Stomach smooth muscle (tissue), 2 donors: ENCODE measurements around the gene ANKH.
A peak's percentile ranks its signal among the peaks of the same experiment; 100 is the strongest.

ENCODE experiments used
- H3K27ac ChIP-seq: one replicate; pipeline ENCODE4 v1.7.0; 2013; ENCODE audit warnings: mild to moderate bottlenecking, low read length, inconsistent platforms
- H3K27me3 ChIP-seq, 2 donors: one replicate each; pipeline ENCODE4 v1.7.0; 2013; ENCODE audit warnings: low read length in 2 of 2; ENCODE audit not compliant: insufficient read depth in 2 of 2, control insufficient read depth in 1 of 2
- H3K36me3 ChIP-seq, 2 donors: one replicate each; pipeline ENCODE4 v1.7.0; 2013; ENCODE audit warnings: low read length in 2 of 2; ENCODE audit not compliant: control insufficient read depth in 2 of 2, insufficient read depth in 2 of 2
- H3K4me1 ChIP-seq: one replicate; pipeline ENCODE4 v1.7.0; 2013; ENCODE audit warnings: low read length; ENCODE audit not compliant: control insufficient read depth, insufficient read depth
- H3K4me3 ChIP-seq, 2 donors: one replicate each; pipeline ENCODE4 v1.7.0; 2013; ENCODE audit warnings: low read length in 2 of 2
- H3K9ac ChIP-seq, 2 donors: one replicate each; pipeline ENCODE4 v1.7.0; 2013; ENCODE audit warnings: low read length in 2 of 2, mild to moderate bottlenecking in 1 of 2
- H3K9me3 ChIP-seq, 2 donors: one replicate each; pipeline ENCODE4 v1.7.0; 2013; ENCODE audit warnings: low read length in 2 of 2; ENCODE audit not compliant: control insufficient read depth in 2 of 2
- donor health status: healthy.
- donor health status: Pancreatic carcinoma.

Gene ANKH

GRCh38 chr5:14685757-14686156, 185.8 kb downstream of the ANKH start:
- Histone ChIP-seq H3K27me3 (no peaks in the 10 kb centered on the region), H3K4me3 (no peak overlapping the region), H3K4me1 (peaks cover 12% of the 10 kb centered on the region), H3K27ac (no peak overlapping the region), H3K9ac (peak overlapping the region in 1 of 2 donors; percentile 36), H3K9me3 (peaks cover 0 to 7% of the 10 kb centered on the region in 2 donors), H3K36me3 (peaks cover 31 to 40% of the 10 kb centered on the region in 2 donors)

DNA sequence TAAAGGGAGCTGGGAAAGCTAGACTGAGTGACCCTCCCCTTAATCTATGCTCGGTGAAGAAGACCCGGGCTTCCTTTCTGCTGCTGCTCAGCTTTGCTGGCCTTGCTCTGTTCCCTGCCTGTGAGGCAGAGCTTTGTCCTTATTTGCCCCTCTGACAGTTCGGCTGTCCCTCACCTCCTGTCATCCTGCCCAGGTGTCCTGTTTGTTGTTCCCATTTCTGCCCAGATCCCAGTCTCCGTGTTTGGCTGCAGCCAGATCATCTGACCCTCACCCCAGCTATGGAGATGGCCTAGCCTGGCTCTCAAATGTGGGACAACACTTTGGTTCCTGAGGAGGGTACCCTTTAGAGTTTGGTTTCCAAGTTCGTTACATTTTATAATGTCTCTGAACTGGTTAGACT, 186.8 kb downstream of the ANKH start:
- Histone ChIP-seq H3K9ac (no peak overlapping the region), H3K4me3 (no peak overlapping the region), H3K9me3 (no peaks in the 10 kb centered on the region), H3K27ac (peak overlapping the region; percentile 25), H3K4me1 (peaks cover 12% of the 10 kb centered on the region), H3K36me3 (peaks cover 26 to 36% of the 10 kb centered on the region in 2 donors), H3K27me3 (no peaks in the 10 kb centered on the region)

- no peak overlapping the region for H3K9ac ChIP-seq
- H3K4me3 ChIP-seq, result no peak overlapping the region
- peaks cover 26 to 36% of the 10 kb centered on the region in 2 donors for H3K36me3 ChIP-seq
- no peaks in the 10 kb centered on the region for H3K9me3 ChIP-seq
- no peaks in the 10 kb centered on the region for H3K27me3 ChIP-seq
- H3K4me1 ChIP-seq, result peaks cover 12% of the 10 kb centered on the region
- H3K27ac ChIP-seq, result peak overlapping the region; percentile 25
These were observed 187.6 kb downstream of the ANKH start for GRCh38 chr5:14683906-14684455.

DNA sequence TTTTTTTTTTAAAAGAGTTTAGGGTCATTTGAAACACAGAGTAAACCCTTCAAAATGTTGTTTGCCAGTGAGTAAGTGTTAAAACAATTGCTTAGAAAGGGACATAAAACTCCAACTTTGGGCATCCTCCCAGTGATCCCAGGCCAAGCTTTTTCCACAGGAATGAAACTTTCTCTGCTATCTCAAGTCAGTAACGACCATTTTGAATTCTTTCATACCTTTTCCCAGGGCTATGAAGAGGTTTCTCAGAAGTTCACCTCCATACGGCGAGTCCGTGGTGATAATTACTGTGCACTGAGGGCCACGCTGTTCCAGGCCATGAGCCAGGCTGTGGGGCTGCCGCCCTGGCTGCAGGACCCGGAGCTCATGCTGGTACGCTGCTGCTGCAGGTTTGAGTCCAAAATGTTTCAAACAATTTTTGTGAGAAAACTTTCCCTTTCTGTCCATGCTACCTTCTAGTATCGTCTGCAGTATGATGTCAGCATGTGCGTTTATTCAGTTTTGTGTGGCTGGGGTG, 190.3 kb downstream of the ANKH start:
- Histone ChIP-seq H3K9me3 (no peaks in the 10 kb centered on the region), H3K27ac (no peak overlapping the region), H3K4me1 (peaks cover 15% of the 10 kb centered on the region), H3K4me3 (no peak overlapping the region), H3K36me3 (peaks cover 22 to 28% of the 10 kb centered on the region in 2 donors), H3K27me3 (no peaks in the 10 kb centered on the region), H3K9ac (no peak overlapping the region)

- peaks cover 9% of the 10 kb centered on the region for H3K4me1 ChIP-seq
- no peaks in the 10 kb centered on the region for H3K9me3 ChIP-seq
- no peak overlapping the region for H3K27ac ChIP-seq
- peaks cover 19 to 26% of the 10 kb centered on the region in 2 donors for H3K36me3 ChIP-seq
- H3K9ac ChIP-seq, result no peak overlapping the region
- H3K27me3 ChIP-seq, result no peaks in the 10 kb centered on the region
- H3K4me3 ChIP-seq, result no peak overlapping the region
These were observed 192.0 kb downstream of the ANKH start for GRCh38 chr5:14679595-14679994.

GRCh38 chr5:14678773-14679334, 192.7 kb downstream of the ANKH start:
- no peak overlapping the region for H3K4me3 ChIP-seq
- H3K36me3 ChIP-seq, result peaks cover 19 to 26% of the 10 kb centered on the region in 2 donors
- H3K27me3 ChIP-seq, result no peaks in the 10 kb centered on the region
- H3K9ac ChIP-seq, result no peak overlapping the region
- no peak overlapping the region for H3K27ac ChIP-seq
- H3K9me3 ChIP-seq, result no peaks in the 10 kb centered on the region
- H3K4me1 ChIP-seq, result peaks cover 4% of the 10 kb centered on the region

DNA sequence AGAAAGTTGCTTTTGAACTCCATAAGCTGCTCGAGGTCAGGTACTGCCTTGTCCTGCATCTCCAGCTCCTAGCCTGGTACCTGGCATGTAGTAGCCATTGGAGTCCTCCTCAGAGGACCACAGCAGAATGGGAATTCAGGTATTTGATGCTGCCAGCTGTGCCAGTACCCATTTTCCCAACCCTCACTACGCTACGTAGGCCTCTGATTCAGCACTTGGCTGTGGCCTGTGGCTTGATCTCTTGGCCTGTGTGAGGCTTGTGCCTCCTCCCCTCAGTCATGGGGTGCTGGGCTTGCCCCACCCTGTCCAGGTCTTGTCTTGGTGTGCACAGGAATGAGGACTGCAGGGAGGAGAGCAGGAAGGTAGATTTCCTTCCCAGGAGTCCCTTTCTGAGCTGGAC, 195.3 kb downstream of the ANKH start:
- H3K4me3 ChIP-seq, result no peak overlapping the region

DNA sequence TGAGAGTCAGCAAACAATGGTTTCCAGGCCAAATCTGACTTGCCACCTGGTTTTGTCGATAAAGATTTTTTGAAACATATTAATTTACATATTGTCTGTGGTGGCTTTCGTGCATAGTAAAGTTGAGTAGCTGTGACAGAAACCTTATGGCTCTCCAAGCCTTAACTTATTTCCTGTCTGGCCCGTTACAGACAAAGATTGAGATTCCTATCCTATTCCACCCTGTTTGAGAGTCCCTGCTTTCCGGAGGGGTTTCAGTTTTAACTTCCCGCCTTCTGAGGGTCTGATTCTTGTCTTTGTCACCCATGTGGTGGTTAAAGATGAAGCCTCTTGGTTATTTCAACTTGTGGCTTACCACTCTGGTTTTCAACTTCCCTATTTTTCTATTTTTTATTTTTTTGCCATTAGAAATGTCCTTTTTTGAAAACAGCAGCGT, 195.7 kb downstream of the ANKH start:
- H3K4me1 ChIP-seq, result peaks cover 9% of the 10 kb centered on the region
- H3K27me3 ChIP-seq, result no peaks in the 10 kb centered on the region
- no peaks in the 10 kb centered on the region for H3K9me3 ChIP-seq
- peaks cover 5 to 14% of the 10 kb centered on the region in 2 donors for H3K36me3 ChIP-seq
- H3K9ac ChIP-seq, result no peak overlapping the region
- no peak overlapping the region for H3K27ac ChIP-seq
- H3K4me3 ChIP-seq, result no peak overlapping the region

More for the DNA sequence above, 195.3 kb downstream of the ANKH start:
- H3K27ac ChIP-seq, result no peak overlapping the region
- H3K9me3 ChIP-seq, result no peaks in the 10 kb centered on the region
- no peak overlapping the region for H3K9ac ChIP-seq
- H3K36me3 ChIP-seq, result peaks cover 7 to 15% of the 10 kb centered on the region in 2 donors
- H3K27me3 ChIP-seq, result no peaks in the 10 kb centered on the region
- peaks cover 9% of the 10 kb centered on the region for H3K4me1 ChIP-seq

DNA sequence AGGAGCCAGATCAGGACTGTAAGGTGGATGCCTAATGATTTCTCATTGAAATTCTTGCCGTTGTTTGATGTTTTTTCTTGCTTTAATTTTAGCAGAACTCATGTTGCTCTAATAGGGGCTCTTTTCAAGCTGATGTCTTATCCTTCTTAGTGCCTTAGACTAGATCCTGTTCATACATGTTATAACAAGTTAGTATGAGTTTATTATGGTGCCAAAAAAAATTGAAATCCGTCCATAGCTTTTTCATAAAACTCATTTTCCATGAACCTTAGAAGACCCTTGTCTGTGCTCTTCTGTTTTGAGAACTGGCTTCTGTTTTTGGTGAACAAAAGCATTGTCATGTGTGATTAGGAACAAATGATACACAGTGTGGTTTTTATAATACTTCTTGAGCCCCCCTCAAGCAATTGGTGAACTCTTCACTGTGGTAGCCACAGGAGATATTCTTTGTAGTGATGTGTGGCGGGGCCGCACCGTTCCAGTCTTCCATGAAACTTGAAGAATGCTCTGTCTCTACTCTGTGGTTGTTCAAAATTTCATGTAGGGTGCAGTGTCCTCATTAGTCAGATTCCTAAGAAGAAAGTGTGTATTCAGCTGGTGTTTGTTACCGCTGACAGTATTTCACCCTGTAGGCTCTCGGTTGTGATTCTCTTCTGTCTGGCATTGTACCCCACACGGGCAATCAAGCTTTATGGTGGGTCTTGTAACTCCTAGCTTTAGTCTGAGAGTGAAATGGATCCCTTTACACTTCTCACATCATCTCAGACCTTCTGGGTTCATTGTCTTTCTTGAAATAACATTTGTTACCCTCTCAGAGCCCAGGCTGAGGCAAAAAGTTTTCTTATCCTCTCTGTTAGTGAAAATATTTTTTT, 196.4 kb downstream of the ANKH start:
- H3K36me3 ChIP-seq, result peaks cover 2 to 7% of the 10 kb centered on the region in 2 donors
- H3K4me1 ChIP-seq, result peaks cover 9% of the 10 kb centered on the region
- H3K9ac ChIP-seq, result no peak overlapping the region
- H3K27me3 ChIP-seq, result no peaks in the 10 kb centered on the region
- no peaks in the 10 kb centered on the region for H3K9me3 ChIP-seq
- H3K27ac ChIP-seq, result no peak overlapping the region
- H3K4me3 ChIP-seq, result no peak overlapping the region

- Histone ChIP-seq H3K4me3 (no peak overlapping the region), H3K9me3 (no peaks in the 10 kb centered on the region), H3K27me3 (no peaks in the 10 kb centered on the region), H3K4me1 (peaks cover 9% of the 10 kb centered on the region), H3K9ac (no peak overlapping the region), H3K27ac (no peak overlapping the region), H3K36me3 (peaks cover 0 to 3% of the 10 kb centered on the region in 2 donors)
These were observed 198.1 kb downstream of the ANKH start for GRCh38 chr5:14673443-14673842.
